MM.1S (cell line): ENCODE measurements around the gene STXBP6.

ENCODE experiments used
- DNase-seq: peaks from one replicate; pipeline ENCODE4 v3.0.0-alpha.2; 2015
- H2AFZ ChIP-seq: fragments of 300-600 bp; sonication (generic); 2 replicates; pipeline ENCODE4 v1.6.0; 2016; ENCODE audit warnings: antibody characterized with exemption, low read length
- H3F3A ChIP-seq: fragments of 300-600 bp; sonication (generic); 2 replicates; pipeline ENCODE4 v1.6.1; 2016; ENCODE audit warnings: mild to moderate bottlenecking, antibody characterized with exemption, low read length, moderate library complexity, mixed read lengths; ENCODE audit not compliant: insufficient read depth
- H3K27ac ChIP-seq: fragments of 300-600 bp; sonication (generic); 2 replicates; pipeline ENCODE4 v1.5.1; 2016; ENCODE audit warnings: mild to moderate bottlenecking, low read length
- H3K27me3 ChIP-seq: fragments of 300-600 bp; sonication (generic); replicated peaks from 2 replicates; pipeline ENCODE4 v1.6.0; 2016; ENCODE audit warnings: low read length; ENCODE audit not compliant: insufficient read depth
- H3K36me3 ChIP-seq: fragments of 300-600 bp; sonication (generic); replicated peaks from 2 replicates; pipeline ENCODE4 v1.6.1; 2016; ENCODE audit warnings: mild to moderate bottlenecking, low read length, mixed read lengths; ENCODE audit not compliant: insufficient read depth
- H3K4me1 ChIP-seq: fragments of 300-600 bp; sonication (generic); 2 replicates; pipeline ENCODE4 v1.6.1; 2016; ENCODE audit warnings: low read length, mixed read lengths
- H3K4me2 ChIP-seq: fragments of 300-600 bp; sonication (generic); 2 replicates; pipeline ENCODE4 v1.6.0; 2016; ENCODE audit warnings: low read depth, low read length
- H3K4me3 ChIP-seq: fragments of 300-600 bp; sonication (generic); 2 replicates; pipeline ENCODE4 v1.5.1; 2016; ENCODE audit warnings: low read length, mixed read lengths
- H3K79me2 ChIP-seq: fragments of 300-600 bp; sonication (generic); 2 replicates; pipeline ENCODE4 v1.6.1; 2016; ENCODE audit warnings: mixed run types, low read length, mixed read lengths
- H3K9ac ChIP-seq: fragments of 300-600 bp; sonication (generic); 2 replicates; pipeline ENCODE4 v1.6.1; 2016; ENCODE audit warnings: low read length, mixed read lengths
- H3K9me2 ChIP-seq: fragments of 300-600 bp; sonication (generic); replicated peaks from 2 replicates; pipeline ENCODE4 v1.6.1; 2016; ENCODE audit warnings: mild to moderate bottlenecking, low read length, mixed read lengths; ENCODE audit not compliant: insufficient read depth
- H3K9me3 ChIP-seq: fragments of 300-600 bp; sonication (generic); replicated peaks from 2 replicates; pipeline ENCODE4 v1.6.1; 2016; ENCODE audit warnings: mild to moderate bottlenecking, low read length, mixed read lengths; ENCODE audit not compliant: insufficient read depth
- H4K20me1 ChIP-seq: fragments of 300-600 bp; sonication (generic); 2 replicates; pipeline ENCODE4 v1.6.1; 2016; ENCODE audit warnings: mild to moderate bottlenecking, low read length, moderate library complexity, mixed read lengths; ENCODE audit not compliant: insufficient read depth
- CTCF ChIP-seq: fragments of 300-600 bp; sonication (generic); IDR thresholded peaks from 2 replicates; pipeline ENCODE4 v1.5.1; 2016; ENCODE audit warnings: antibody characterized with exemption, low read length, mixed read lengths
- EZH2 ChIP-seq: fragments of 300-600 bp; sonication (generic); optimal IDR thresholded peaks from 2 replicates; pipeline ENCODE3; 2017; ENCODE audit warnings: low read depth, mild to moderate bottlenecking, antibody characterized with exemption, low read length, mixed read lengths
- EZH2phosphoT487 ChIP-seq: fragments of 300-600 bp; sonication (generic); IDR thresholded peaks from 2 replicates; pipeline ENCODE4 v1.6.1; 2018; ENCODE audit warnings: antibody characterized with exemption, low read length

STXBP6 gene

GRCh38 chr14:25032092-25032784, 17.7 kb downstream of the STXBP6 start:
- Histone ChIP-seq H4K20me1 (no peaks in the 10 kb centered on the region), H3K4me2 (peak overlapping the region; percentile 29), H3K4me1 (no peaks in the 10 kb centered on the region), H3K9ac (no peak overlapping the region), H3K9me3 (no peaks in the 10 kb centered on the region), H3K79me2 (no peaks in the 10 kb centered on the region), H3K9me2 (no peaks in the 10 kb centered on the region), H3K27me3 (no peaks in the 10 kb centered on the region), H2AFZ (peak overlapping the region; percentile 42; the same call in 1 of the 2 replicates), H3K27ac (no peak overlapping the region), H3F3A (no peaks in the 10 kb centered on the region), H3K4me3 (peak overlapping the region; percentile 47), H3K36me3 (no peaks in the 10 kb centered on the region)
- no peak for TF ChIP-seq EZH2
- peak; percentile 66 for TF ChIP-seq CTCF
- peak; percentile 71 for DNase-seq

GRCh38 chr14:25026476-25027137, 23.3 kb downstream of the STXBP6 start:
- H3K4me1 ChIP-seq = no peaks in the 10 kb centered on the region
- H3K9me3 ChIP-seq = no peaks in the 10 kb centered on the region
- H3K9ac ChIP-seq = no peak overlapping the region
- no peak overlapping the region for H2AFZ ChIP-seq
- no peak overlapping the region for H3K4me3 ChIP-seq
- peak; percentile 6 for DNase-seq
- no peaks in the 10 kb centered on the region for H3F3A ChIP-seq
- H3K27me3 ChIP-seq = no peaks in the 10 kb centered on the region
- H4K20me1 ChIP-seq = no peaks in the 10 kb centered on the region
- no peak for TF ChIP-seq EZH2phosphoT487
- no peak for TF ChIP-seq CTCF
- no peak for TF ChIP-seq EZH2
- H3K9me2 ChIP-seq = no peaks in the 10 kb centered on the region
- H3K36me3 ChIP-seq = no peaks in the 10 kb centered on the region
- no peak overlapping the region for H3K4me2 ChIP-seq
- no peak overlapping the region for H3K27ac ChIP-seq
- H3K79me2 ChIP-seq = no peaks in the 10 kb centered on the region

GRCh38 chr14:25019892-25020291, 30.1 kb downstream of the STXBP6 start:
- no peak overlapping the region for H3K4me2 ChIP-seq
- H3K9ac ChIP-seq = no peak overlapping the region
- H3K79me2 ChIP-seq = no peaks in the 10 kb centered on the region
- H2AFZ ChIP-seq = no peak overlapping the region
- no peaks in the 10 kb centered on the region for H3K36me3 ChIP-seq
- H3K27me3 ChIP-seq = no peaks in the 10 kb centered on the region
- no peak overlapping the region for H3K4me3 ChIP-seq
- H4K20me1 ChIP-seq = no peaks in the 10 kb centered on the region
- no peak overlapping the region for H3K27ac ChIP-seq
- H3F3A ChIP-seq = no peaks in the 10 kb centered on the region
- H3K9me3 ChIP-seq = no peaks in the 10 kb centered on the region
- TF ChIP-seq CTCF (no peak), EZH2phosphoT487 (no peak), EZH2 (no peak)
- no peak for DNase-seq
- H3K9me2 ChIP-seq = no peaks in the 10 kb centered on the region
- H3K4me1 ChIP-seq = no peaks in the 10 kb centered on the region
